Measurements from ENCODE around the gene SYP.

DNA sequence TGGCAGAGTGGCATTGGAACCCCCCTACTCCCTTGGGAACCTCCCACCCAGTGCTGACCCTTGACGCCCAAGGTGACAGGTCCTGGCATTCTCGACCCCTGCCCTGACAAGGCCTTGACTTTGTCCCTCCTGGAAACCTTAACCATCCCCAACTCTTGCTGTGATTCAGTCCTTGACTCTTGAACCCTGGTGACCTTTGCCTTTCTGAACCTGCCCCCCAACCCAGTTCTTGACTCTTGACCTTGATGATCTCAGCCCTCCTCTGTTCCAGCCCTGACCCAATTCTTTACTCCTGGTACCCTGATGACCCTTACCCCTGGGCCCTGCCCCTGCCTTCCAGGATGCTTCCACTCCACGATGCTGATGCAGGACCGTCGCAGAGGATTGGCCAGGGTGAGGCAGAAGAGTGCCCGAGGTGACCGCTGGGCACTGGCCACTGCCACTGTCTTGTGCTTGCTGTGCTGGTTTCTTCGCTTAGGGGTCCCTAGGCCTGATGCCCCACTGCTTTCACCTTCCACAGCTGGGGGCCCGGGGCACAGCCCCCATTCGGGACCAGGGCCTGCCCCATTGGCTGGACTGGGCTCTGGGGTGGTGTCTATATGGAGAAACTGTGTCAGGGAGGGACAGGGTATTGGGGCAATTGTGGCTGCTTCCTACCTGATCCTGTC is 31.5 kb upstream of the SYP start:
- no peak for TF ChIP-seq CTCF (IDR thresholded peaks at IDR 0.05 in 8 of 11, conservative IDR thresholded peaks at IDR 0.05 in 3 of 11)
- TF ChIP-seq POLR2A (IDR thresholded peaks at IDR 0.05): no peak
- no peak for TF ChIP-seq POLR2AphosphoS5 (IDR thresholded peaks at IDR 0.05)

Data from spleen (tissue), 7 donors.